Endothelial cell of umbilical vein (primary cell): ENCODE measurements around the gene H2BK1. TPM values are rescaled to one million over a fixed set of nuclear protein-coding genes. Genes with fewer than 3 reads are reported as not detected.
A peak's percentile ranks its signal among the peaks of the same experiment; 100 is the strongest.

Experiments used
- BruUV-seq: library from RNA; stranded (reverse); fragments of 400-500 nt; replicated peaks from 2 replicates; lab custom pipeline; 2021; lab: Mats Ljungman, UMichigan
- CTCF ChIA-PET: fragments of 300-600, 350-600 bp; sonication (Branson Sonifier 250); formaldehyde crosslinking; loops from one replicate; lab custom pipeline; 2021; ENCODE audit warnings: antibody characterized with exemption, inconsistent platforms; lab: Charles Lee
- POLR2A ChIA-PET: fragments of 300-600, 350-600 bp; sonication (Branson Sonifier 250); formaldehyde crosslinking; loops from one replicate; lab custom pipeline; 2021; ENCODE audit warnings: antibody characterized with exemption, inconsistent platforms; lab: Charles Lee
- DNase-seq: peaks from one replicate; pipeline ENCODE4 v3.0.0-alpha.2; 2011; ENCODE audit warnings: low read depth, low spot score
- FAIRE-seq: peaks from 2 replicates; lab custom pipeline; 2011; peaks lifted over from hg19 to GRCh38; lab: Jason Lieb, UNC
- H2AFZ ChIP-seq: 2 replicates; pipeline ENCODE4 v1.6.0; 2012; ENCODE audit warnings: low read depth, low read length, control low read depth, inconsistent platforms
- H3K27ac ChIP-seq: 2 replicates; pipeline ENCODE4 v1.5.1; 2011; ENCODE audit warnings: low read depth, mild to moderate bottlenecking, control low read depth, low read length, moderate library complexity; ENCODE audit not compliant: insufficient read depth
- H3K27me3 ChIP-seq, 2 experiments: 2 replicates each; pipeline versions ENCODE4 v1.6.0 to v1.6.1; 2011; ENCODE audit warnings: low read length in 2 of 2, mixed read lengths in 1 of 2; ENCODE audit not compliant: control insufficient read depth in 2 of 2, insufficient read depth in 2 of 2
- H3K36me3 ChIP-seq, 2 experiments: 2 replicates in 1 of 2; 3 replicates in 1 of 2; pipeline ENCODE4 v1.5.1; 2011; ENCODE audit warnings: low read length in 2 of 2, mild to moderate bottlenecking in 1 of 2, moderate library complexity in 1 of 2; ENCODE audit not compliant: control insufficient read depth in 2 of 2, insufficient read depth in 2 of 2; ENCODE audit errors: extremely low read depth in 1 of 2
- H3K4me1 ChIP-seq: 3 replicates; pipeline ENCODE4 v1.5.1; 2011; ENCODE audit warnings: mild to moderate bottlenecking, low read length; ENCODE audit not compliant: control insufficient read depth, insufficient read depth; ENCODE audit errors: extremely low read depth
- H3K4me2 ChIP-seq: 2 replicates; pipeline ENCODE4 v1.6.1; 2011; ENCODE audit warnings: low read length, control low read depth, mixed read lengths; ENCODE audit not compliant: insufficient read depth
- H3K4me3 ChIP-seq, 3 experiments: fragments of 200-600 bp in 1 of 3; sonication (generic), shearing (Covaris generic) in 1 of 3; replicated peaks in 1 of 3; 2 replicates each; pipeline ENCODE4 v1.5.1; 2011 to 2016; ENCODE audit warnings: control low read depth in 3 of 3, low read length in 3 of 3, mild to moderate bottlenecking in 2 of 3, inconsistent platforms in 1 of 3, low read depth in 1 of 3, moderate library complexity in 1 of 3; ENCODE audit not compliant: insufficient read depth in 1 of 3
- H3K79me2 ChIP-seq: 2 replicates; pipeline ENCODE4 v1.6.0; 2012; ENCODE audit warnings: low read length, inconsistent platforms; ENCODE audit not compliant: control insufficient read depth, insufficient read depth
- H3K9ac ChIP-seq: replicated peaks from 2 replicates; pipeline ENCODE3; 2011; ENCODE audit warnings: low read length, control low read depth; ENCODE audit not compliant: insufficient read depth; ENCODE audit errors: extremely low read depth
- H3K9me1 ChIP-seq: replicated peaks from 3 replicates; pipeline ENCODE4 v1.6.0; 2011; ENCODE audit warnings: mild to moderate bottlenecking, low read length; ENCODE audit not compliant: control insufficient read depth, insufficient read depth; ENCODE audit errors: extremely low read depth
- H3K9me3 ChIP-seq: replicated peaks from 2 replicates; pipeline ENCODE4 v1.5.1; 2012; ENCODE audit warnings: low read length, inconsistent platforms; ENCODE audit not compliant: control insufficient read depth, insufficient read depth
- H4K20me1 ChIP-seq: replicated peaks from 2 replicates; pipeline ENCODE3; 2011; ENCODE audit warnings: mild to moderate bottlenecking, low read length; ENCODE audit not compliant: control insufficient read depth, insufficient read depth; ENCODE audit errors: extremely low read depth
- CTCF ChIP-seq, 2 donors: IDR thresholded peaks; 1 replicate in 1 of 2; 2 replicates in 1 of 2; pipeline ENCODE4 v1.5.1; 2011; ENCODE audit warnings: low read length in 2 of 2, mild to moderate bottlenecking in 2 of 2, moderate library complexity in 2 of 2, control low read depth in 1 of 2, inconsistent platforms in 1 of 2, low read depth in 1 of 2; ENCODE audit not compliant: insufficient read depth in 1 of 2; ENCODE audit errors: extremely low read depth in 1 of 2
- EZH2 ChIP-seq: IDR thresholded peaks from 2 replicates; pipeline ENCODE4 v1.6.1; 2012; ENCODE audit warnings: borderline replicate concordance, low read depth, mild to moderate bottlenecking, moderate library complexity, low read length, inconsistent platforms; ENCODE audit not compliant: severe bottlenecking
- FOS ChIP-seq: IDR thresholded peaks from 2 replicates; pipeline ENCODE4 v1.6.1; 2011; ENCODE audit warnings: mild to moderate bottlenecking, low read length, moderate library complexity, borderline replicate concordance; ENCODE audit not compliant: insufficient read depth
- GATA2 ChIP-seq: IDR thresholded peaks from 2 replicates; pipeline ENCODE4 v1.7.0; 2011; ENCODE audit warnings: low read depth, mild to moderate bottlenecking, moderate library complexity, mixed read lengths, low read length; ENCODE audit not compliant: insufficient read length, insufficient read depth
- JUN ChIP-seq: IDR thresholded peaks from 2 replicates; pipeline ENCODE4 v1.6.1; 2011; ENCODE audit warnings: borderline replicate concordance, low read depth; ENCODE audit not compliant: insufficient read length, insufficient read depth
- MAX ChIP-seq: IDR thresholded peaks from 2 replicates; pipeline ENCODE4 v1.6.1; 2011; ENCODE audit not compliant: insufficient read depth, insufficient read length
- MYC ChIP-seq: IDR thresholded peaks from one replicate; pipeline ENCODE4 v1.6.1; 2011; ENCODE audit warnings: mild to moderate bottlenecking, low read depth, low read length
- POLR2A ChIP-seq: IDR thresholded peaks from 2 replicates; pipeline ENCODE4 v1.6.1; 2012; ENCODE audit warnings: low read depth, mild to moderate bottlenecking, control low read depth, low read length
- POLR2AphosphoS5 ChIP-seq: IDR thresholded peaks from 2 replicates; pipeline ENCODE4 v1.6.1; 2012; ENCODE audit warnings: low read depth, mild to moderate bottlenecking, control low read depth, low read length, moderate library complexity; ENCODE audit not compliant: insufficient read depth
- dilution Hi-C: fragments of 300-500 bp; cut with MboI; formaldehyde crosslinking; loops from one replicate; pipeline ENCODE4 v1.15.0; 2019; ENCODE audit warnings: low sequenced_read_pairs; ENCODE audit not compliant: extremely low pct_ligation_motif_present
- intact Hi-C: fragments of 100-400 bp; cut with micrococcal nuclease; formaldehyde crosslinking; loops from one replicate; pipeline ENCODE4 v1.10.0; 2022
- polyA plus RNA-seq, 4 experiments: library from polyadenylated mRNA; depleted of rRNA in 3 of 4; stranded (reverse) in 3 of 4; unstranded in 1 of 4; fragments of >200 nt; gene quantifications; 2 replicates each; pipeline versions ENCODE4 v1.2.1 to v1.2.3, GENCODE V29; 2011 to 2012; ENCODE audit warnings: missing spikeins in 1 of 4
- total RNA-seq: library from RNA; stranded (reverse); gene quantifications from 2 replicates; pipeline ENCODE4 v1.2.3, GENCODE V29; 2021

H2BK1 gene
- total and polyA plus RNA-seq, 2 donors (not counting 3 experiments of a cell fraction or from before 2014, with no cell fraction given), result not detected

- H3K4me3 ChIP-seq, result no peak overlapping the region
- FAIRE-seq (no peak), DNase-seq (no peak)
- no peaks in the 10 kb centered on the region for H3K9me1 ChIP-seq
- H4K20me1 ChIP-seq, result no peaks in the 10 kb centered on the region
- dilution Hi-C loops, result no loop called here
- no TSS peak for BruUV-seq
- no peak overlapping the region for H3K27ac ChIP-seq
- TF ChIP-seq POLR2A (peak; percentile 40), JUN (no peak)
- no peak overlapping the region for H3K9ac ChIP-seq
- intact Hi-C loops, result no loop called here
- no peaks in the 10 kb centered on the region for H3K27me3 ChIP-seq
- ChIA-PET POLR2A (no interaction called here), CTCF (no interaction called here)
- H3K79me2 ChIP-seq, result no peaks in the 10 kb centered on the region
- no peaks in the 10 kb centered on the region for H3K9me3 ChIP-seq
- H3K4me1 ChIP-seq, result no peaks in the 10 kb centered on the region
- H3K4me2 ChIP-seq, result no peak overlapping the region
- H2AFZ ChIP-seq, result no peak overlapping the region
- H3K36me3 ChIP-seq, result peaks cover 0 to 17% of the 10 kb centered on the region in 2 experiments
Measured at GRCh38 chr7:151211155-151211772, 976 bp upstream of the H2BK1 start.

GRCh38 chr7:151209588-151209987 is 700 bp downstream of the H2BK1 start:
- CTCF ChIA-PET, result no interaction called here
- no peak for FAIRE-seq

More at GRCh38 chr7:151209588-151209987, 700 bp downstream of the H2BK1 start:
- H3K27me3 ChIP-seq, result no peaks in the 10 kb centered on the region
- no peaks in the 10 kb centered on the region for H3K9me1 ChIP-seq
- no peak overlapping the region for H3K4me2 ChIP-seq
- H3K27ac ChIP-seq, result no peak overlapping the region
- H4K20me1 ChIP-seq, result no peaks in the 10 kb centered on the region
- no peaks in the 10 kb centered on the region for H3K79me2 ChIP-seq
- H3K4me1 ChIP-seq, result no peaks in the 10 kb centered on the region
- H3K9me3 ChIP-seq, result no peaks in the 10 kb centered on the region
- intact Hi-C loops, result no loop called here
- no peak for DNase-seq
- no peak overlapping the region for H3K9ac ChIP-seq
- no TSS peak for BruUV-seq
- H2AFZ ChIP-seq, result no peak overlapping the region
- H3K4me3 ChIP-seq, result no peak overlapping the region
- TF ChIP-seq POLR2A (no peak), POLR2AphosphoS5 (no peak), JUN (no peak), EZH2 (no peak), MAX (no peak), GATA2 (no peak), CTCF (IDR thresholded peaks at IDR 0.05; ENCODE audit: extremely low read depth in 1 of 2, insufficient read depth in 1 of 2, low read depth in 1 of 2, low read length in 2 of 2) (no peak), MYC (no peak), FOS (no peak)
- dilution Hi-C loops, result no loop called here
- H3K36me3 ChIP-seq, result peaks cover 0 to 7% of the 10 kb centered on the region in 2 experiments
- POLR2A ChIA-PET, result no interaction called here
